ENCODE results near the gene IL21.
"Not testable (repeated sequence)": the region's sequence is repeated elsewhere in the genome, so short reads cannot be mapped to it uniquely, and the experiment has no call there.

Gene IL21

GRCh38 chr4:122576261-122577188, 44.3 kb downstream of the IL21 start:
- TF ChIP-seq ZFX (IDR thresholded peaks at IDR 0.05; ENCODE audit: borderline replicate concordance) (no peak), CTCF (IDR thresholded peaks at IDR 0.05) (peak; percentile 66)
- H3K27ac ChIP-seq, result no peak overlapping the region

GRCh38 chr4:122574347-122574746, 46.5 kb downstream of the IL21 start:
- H3K27ac ChIP-seq, result not testable (repeated sequence)

- H3K27ac ChIP-seq, result no peak overlapping the region
- TF ChIP-seq ZFX (IDR thresholded peaks at IDR 0.05; ENCODE audit: borderline replicate concordance), result no peak
- no peak for TF ChIP-seq CTCF (IDR thresholded peaks at IDR 0.05)
Measured at GRCh38 chr4:122562449-122562848, 58.4 kb downstream of the IL21 start.

Data from 22Rv1 (cell line).